B cell (primary cell): ENCODE measurements around the gene CD151. TPM values are rescaled to one million over a fixed set of nuclear protein-coding genes. Genes with fewer than 3 reads are reported as not detected.
A peak's percentile ranks its signal among the peaks of the same experiment; 100 is the strongest.

Source experiments
- ATAC-seq: fragments of 200-7000 bp; cut with Tn5 transposase; one replicate; pipeline ENCODE4 v1.10.0; 2021; ENCODE audit warnings: low read depth, mild to moderate bottlenecking, moderate number of reproducible peaks, moderate library complexity
- CTCF ChIA-PET: fragments of 350-600 bp; sonication (Branson Sonifier 250); formaldehyde crosslinking; loops from one replicate; lab custom pipeline; 2021; ENCODE audit warnings: antibody characterized with exemption, inconsistent platforms; lab: Charles Lee
- POLR2A ChIA-PET: fragments of 350-600 bp; sonication (Branson Sonifier 250); formaldehyde crosslinking; loops from one replicate; lab custom pipeline; 2021; ENCODE audit warnings: antibody characterized with exemption; lab: Charles Lee
- DNase-seq: peaks from one replicate; pipeline ENCODE4 v3.0.0; 2013
- H2AFZ ChIP-seq: 2 replicates; pipeline ENCODE4 v1.6.1; 2012; ENCODE audit warnings: mild to moderate bottlenecking, low read depth, low read length; ENCODE audit not compliant: insufficient read depth, poor library complexity, severe bottlenecking
- H3K27ac ChIP-seq, 2 donors: 1 replicate in 1 of 2; 2 replicates in 1 of 2; pipeline ENCODE4 v1.5.1; 2012 to 2013; ENCODE audit warnings: low read length in 2 of 2, mild to moderate bottlenecking in 2 of 2, moderate library complexity in 1 of 2
- H3K27me3 ChIP-seq, 4 experiments: fragments of 200-600 bp in 1 of 4; sonication (generic) in 1 of 4; replicated peaks in 1 of 4; 1 replicate in 2 of 4; 2 replicates in 2 of 4; pipeline versions ENCODE4 v1.6.1 to v1.7.0; 2013 to 2016; ENCODE audit warnings: low read length in 3 of 4, mild to moderate bottlenecking in 2 of 4, mixed read lengths in 1 of 4, moderate library complexity in 1 of 4; ENCODE audit not compliant: insufficient read depth in 4 of 4, control insufficient read depth in 3 of 4; ENCODE audit errors: control extremely low read depth in 1 of 4
- H3K36me3 ChIP-seq, 2 experiments: replicated peaks in 1 of 2; 1 replicate in 1 of 2; 2 replicates in 1 of 2; pipeline versions ENCODE4 v1.6.1 to v1.7.1; 2013; ENCODE audit warnings: low read length in 1 of 2; ENCODE audit not compliant: insufficient read depth in 2 of 2, control insufficient read depth in 1 of 2; ENCODE audit errors: control extremely low read depth in 1 of 2, extremely low read depth in 1 of 2
- H3K4me1 ChIP-seq, 2 donors: fragments of 200-600 bp in 1 of 2; sonication (generic) in 1 of 2; 1 replicate in 1 of 2; 2 replicates in 1 of 2; pipeline versions ENCODE4 v1.5.1 to v1.6.1; 2013 to 2017; ENCODE audit warnings: low read length in 2 of 2; ENCODE audit not compliant: control insufficient read depth in 2 of 2, insufficient read depth in 2 of 2
- H3K4me2 ChIP-seq: replicated peaks from 2 replicates; pipeline ENCODE3; 2012; ENCODE audit warnings: mild to moderate bottlenecking, low read depth, low read length; ENCODE audit not compliant: poor library complexity, severe bottlenecking
- H3K4me3 ChIP-seq, 5 experiments: fragments of 200-600 bp in 1 of 5; sonication (generic) in 1 of 5; 1 replicate in 3 of 5; 2 replicates in 2 of 5; pipeline versions ENCODE4 v1.5.1 to v1.7.0; 2011 to 2016; ENCODE audit warnings: low read length in 4 of 5, mild to moderate bottlenecking in 4 of 5, low read depth in 2 of 5, control low read depth in 1 of 5, moderate library complexity in 1 of 5; ENCODE audit not compliant: insufficient read depth in 1 of 5; ENCODE audit errors: control extremely low read depth in 1 of 5, extremely low read depth in 1 of 5
- H3K79me2 ChIP-seq: fragments of 200-600 bp; sonication (generic); one replicate; pipeline ENCODE4 v1.6.0; 2016; ENCODE audit warnings: low read length; ENCODE audit not compliant: control insufficient read depth, insufficient read depth
- H3K9ac ChIP-seq: fragments of 200-600 bp; sonication (generic); 2 replicates; pipeline ENCODE4 v1.6.1; 2017; ENCODE audit warnings: mild to moderate bottlenecking, low read length, moderate library complexity
- H3K9me3 ChIP-seq, 3 donors: one replicate each; pipeline versions ENCODE4 v1.6.1 to v1.7.1; 2013; ENCODE audit warnings: low read length in 2 of 3; ENCODE audit not compliant: control insufficient read depth in 2 of 3, insufficient read depth in 1 of 3; ENCODE audit errors: control extremely low read depth in 1 of 3
- H4K20me1 ChIP-seq: 2 replicates; pipeline ENCODE4 v1.6.0; 2012; ENCODE audit warnings: mild to moderate bottlenecking, low read length; ENCODE audit not compliant: insufficient read depth, control insufficient read depth, poor library complexity, severe bottlenecking
- H3K27ac Mint-ChIP-seq: one replicate; pipeline ENCODE4 v1.8.0; 2021; ENCODE audit warnings: mixed read lengths
- H3K27me3 Mint-ChIP-seq: one replicate; pipeline ENCODE4 v1.8.0; 2021; ENCODE audit warnings: mixed read lengths
- H3K4me1 Mint-ChIP-seq: one replicate; pipeline ENCODE4 v1.8.0; 2021; ENCODE audit warnings: mixed read lengths
- H3K4me3 Mint-ChIP-seq: one replicate; pipeline ENCODE4 v1.8.0; 2021; ENCODE audit warnings: mixed read lengths
- H3K9me3 Mint-ChIP-seq: one replicate; pipeline ENCODE4 v1.8.0; 2022; ENCODE audit warnings: mixed read lengths; ENCODE audit not compliant: insufficient read depth
- CTCF ChIP-seq: fragments of 200-600 bp; IDR thresholded peaks from one replicate; pipeline ENCODE4 v1.8.0; 2022; ENCODE audit warnings: antibody characterized with exemption, mild to moderate bottlenecking
- EZH2 ChIP-seq: IDR thresholded peaks from 2 replicates; pipeline ENCODE4 v1.6.1; 2012; ENCODE audit warnings: borderline replicate concordance, low read depth, mild to moderate bottlenecking, moderate library complexity, low read length; ENCODE audit not compliant: insufficient read depth, poor library complexity, severe bottlenecking
- WGBS: methylation state at CpG from one replicate; pipeline ENCODE4 v1.1.5; 2013; ENCODE audit warnings: missing lambda C conversion rate; ENCODE audit not compliant: insufficient coverage; 5-methylcytosine and 5-hydroxymethylcytosine counted together
- intact Hi-C: fragments of 100-400 bp; cut with micrococcal nuclease; formaldehyde crosslinking; loops from one replicate; pipeline ENCODE4 v1.10.0; 2022
- polyA plus RNA-seq: library from polyadenylated mRNA; depleted of rRNA; stranded (reverse); fragments of >200 nt; gene quantifications from 2 replicates; pipeline ENCODE4 v1.2.3, GENCODE V29; 2012
- total RNA-seq, 2 donors: library from RNA; stranded (reverse); fragments of 120-200 nt in 1 of 2; gene quantifications; 1 replicate in 1 of 2; 2 replicates in 1 of 2; pipeline versions ENCODE4 v1.2.3 to v1.2.4, GENCODE V29; 2013 to 2022

CD151 gene
- total and polyA plus RNA-seq, 2 donors (not counting 1 experiment from before 2014, with no cell fraction given): 24.4 to 25.5 TPM

GRCh38 chr11:833114-833791 is 501 bp downstream of the CD151 start:
- Histone ChIP-seq H3K9ac (peak overlapping the region; percentile 51), H3K27ac (no peak overlapping the region), H3K4me2 (peak overlapping the region; percentile 88), H3K4me1 (peaks cover 50 to 57% of the 10 kb centered on the region in 2 donors), H3K27me3 (peaks cover 0 to 56% (median 18%) of the 10 kb centered on the region in 4 experiments), H4K20me1 (peaks cover 58% of the 10 kb centered on the region), H3K9me3 (peaks cover 0 to 12% (median 0%) of the 10 kb centered on the region in 3 donors), H3K79me2 (no peaks in the 10 kb centered on the region), H3K36me3 (peaks cover 0 to 5% of the 10 kb centered on the region in 2 experiments), H2AFZ (peak overlapping the region; percentile 49), H3K4me3 (peak overlapping the region in 4 of 5 experiments; percentile 31 to 58 (median 54))
- ATAC-seq (peak; percentile 23), DNase-seq (peak; percentile 63)
- TF ChIP-seq CTCF (peak; percentile 11), EZH2 (no peak)
- Mint-ChIP-seq H3K27me3 (peaks cover 7% of the 10 kb centered on the region), H3K4me3 (peak overlapping the region; percentile 71), H3K4me1 (peaks cover 39% of the 10 kb centered on the region), H3K9me3 (no peaks in the 10 kb centered on the region), H3K27ac (no peak overlapping the region)
- WGBS: 2% methylated on average over 55 of the region's 55 CpGs
- POLR2A ChIA-PET: interaction anchor here (0.5 to 6.4 kb wide), 8 partner anchors 10 to 220 kb away, joined by 3 to 57 read pairs (median 4); partner anchors contain the start of genes PNPLA2, POLR2L and TSPAN4
- intact Hi-C loops: loop anchor here (1.0 kb wide), 1 partner anchor 9 kb away; the partner anchor contains the start of genes POLR2L and TSPAN4
- CTCF ChIA-PET: interaction anchor here (0.5 to 2.1 kb wide), 3 partner anchors 10 to 1000 kb away, joined by 3 to 6 read pairs (median 3); partner anchors contain the start of gene TSPAN4
